ENCODE results near the gene NAV2.

- no peak for TF ChIP-seq CTCF (IDR thresholded peaks at IDR 0.05)
- no peak for TF ChIP-seq POLR2A (IDR thresholded peaks at IDR 0.05)
Observed at GRCh38 chr11:19683862-19684491, 28.7 kb upstream of the NAV2 start.

All from testis (tissue), 2 donors.